SK-N-SH (cell line): ENCODE measurements around the gene RABGAP1L. TPM values are rescaled to one million over a fixed set of nuclear protein-coding genes. Genes with fewer than 3 reads are reported as not detected.

ENCODE experiments used
- CTCF ChIA-PET: fragments of 300-600, 350-600 bp; formaldehyde crosslinking; extraction: SDS; loops from one replicate; lab custom pipeline; 2021; lab: Yijun Ruan, JAX
- POLR2A ChIA-PET: fragments of 350-600 bp; sonication (Branson Sonifier 250); formaldehyde crosslinking; extraction: SDS; loops from one replicate; lab custom pipeline; 2020; ENCODE audit warnings: antibody characterized with exemption, inconsistent platforms; lab: Yijun Ruan, JAX
- DNase-seq: peaks from one replicate; pipeline ENCODE4 v3.0.0; 2012
- H2AFZ ChIP-seq: fragments of 200-600 bp; sonication (generic); 2 replicates; pipeline ENCODE4 v1.8.1; 2016; ENCODE audit warnings: antibody characterized with exemption, mild to moderate bottlenecking, low read depth
- H3F3A ChIP-seq: fragments of 200-600 bp; sonication (generic); replicated peaks from 2 replicates; pipeline ENCODE3; 2016; ENCODE audit warnings: antibody characterized with exemption, mild to moderate bottlenecking; ENCODE audit not compliant: insufficient read depth
- H3K27ac ChIP-seq, 2 experiments: fragments of 200-500 bp in 1 of 2; fragments of 200-600 bp in 1 of 2; sonication (Bioruptor generic) in 1 of 2; sonication (generic), shearing (Covaris generic) in 1 of 2; 2 replicates each; pipeline versions ENCODE4 v1.5.1 to v1.6.1; 2014 to 2016; ENCODE audit warnings: low read depth in 2 of 2, inconsistent platforms in 1 of 2, low read length in 1 of 2, mild to moderate bottlenecking in 1 of 2, mixed read lengths in 1 of 2
- H3K27me3 ChIP-seq: fragments of 200-600 bp; sonication (generic), shearing (Covaris generic); 2 replicates; pipeline ENCODE4 v1.6.1; 2016; ENCODE audit warnings: mixed run types; ENCODE audit not compliant: insufficient read depth
- H3K36me3 ChIP-seq, 2 experiments: fragments of 200-500 bp in 1 of 2; fragments of 200-600 bp in 1 of 2; sonication (Bioruptor generic) in 1 of 2; sonication (generic) in 1 of 2; replicated peaks in 1 of 2; 2 replicates each; pipeline versions ENCODE3 to v1.5.1; 2014 to 2016; ENCODE audit warnings: low read length in 1 of 2, mild to moderate bottlenecking in 1 of 2; ENCODE audit not compliant: insufficient read depth in 2 of 2, control insufficient read depth in 1 of 2
- H3K4me1 ChIP-seq, 2 experiments: fragments of 200-500 bp in 1 of 2; fragments of 200-600 bp in 1 of 2; sonication (Bioruptor generic) in 1 of 2; sonication (generic), shearing (Covaris generic) in 1 of 2; 2 replicates each; pipeline versions ENCODE4 v1.5.1 to v1.6.1; 2014 to 2016; ENCODE audit warnings: low read depth in 1 of 2, low read length in 1 of 2, mixed run types in 1 of 2; ENCODE audit not compliant: insufficient read depth in 2 of 2, control insufficient read depth in 1 of 2
- H3K4me2 ChIP-seq: fragments of 200-600 bp; sonication (generic), shearing (Covaris generic); 2 replicates; pipeline ENCODE4 v1.6.1; 2017; ENCODE audit warnings: mixed run types
- H3K4me3 ChIP-seq, 2 experiments: fragments of 200-500 bp in 1 of 2; fragments of 200-600 bp in 1 of 2; sonication (Bioruptor generic) in 1 of 2; sonication (generic), shearing (Covaris generic) in 1 of 2; 2 replicates each; pipeline versions ENCODE4 v1.5.1 to v1.8.1; 2014 to 2016; ENCODE audit warnings: low read depth in 2 of 2, inconsistent platforms in 1 of 2, low read length in 1 of 2, mild to moderate bottlenecking in 1 of 2, mixed read lengths in 1 of 2, moderate library complexity in 1 of 2
- H3K79me2 ChIP-seq: fragments of 200-600 bp; sonication (generic); 2 replicates; pipeline ENCODE4 v1.8.1; 2017; ENCODE audit warnings: mild to moderate bottlenecking; ENCODE audit not compliant: insufficient read depth
- H3K9ac ChIP-seq: fragments of 200-600 bp; sonication (generic); 2 replicates; pipeline ENCODE4 v1.6.1; 2017; ENCODE audit warnings: mixed run types
- H3K9me2 ChIP-seq: fragments of 200-600 bp; sonication (generic); 2 replicates; pipeline ENCODE4 v1.6.1; 2017; ENCODE audit warnings: mixed run types
- H3K9me3 ChIP-seq: fragments of 200-600 bp; sonication (generic); 2 replicates; pipeline ENCODE4 v1.6.1; 2017; ENCODE audit warnings: mixed run types, mild to moderate bottlenecking, moderate library complexity
- H4K20me1 ChIP-seq: fragments of 200-600 bp; sonication (generic); 2 replicates; pipeline ENCODE4 v1.6.1; 2017; ENCODE audit warnings: mild to moderate bottlenecking, mixed run types; ENCODE audit not compliant: insufficient read depth
- EZH2phosphoT487 ChIP-seq: fragments of 200-600 bp; sonication (generic); IDR thresholded peaks from 2 replicates; pipeline ENCODE4 v1.6.1; 2017; ENCODE audit warnings: low read depth, mixed run types, mild to moderate bottlenecking, antibody characterized with exemption, moderate library complexity, borderline replicate concordance
- NRF1 ChIP-seq: IDR thresholded peaks from 2 replicates; pipeline ENCODE4 v1.6.1; 2012; ENCODE audit warnings: low read depth, mild to moderate bottlenecking, low read length
- RAD21 ChIP-seq: IDR thresholded peaks from 2 replicates; pipeline ENCODE4 v1.6.1; 2012; ENCODE audit warnings: mild to moderate bottlenecking, low read length
- RFX5 ChIP-seq: IDR thresholded peaks from 2 replicates; pipeline ENCODE4 v1.6.1; 2012; ENCODE audit warnings: mild to moderate bottlenecking, improper control_type of control experiment, low read length
- SIN3A ChIP-seq: IDR thresholded peaks from 2 replicates; pipeline ENCODE4 v1.6.1; 2012; ENCODE audit warnings: low read depth, mild to moderate bottlenecking, low read length, moderate library complexity, borderline replicate concordance
- TCF12 ChIP-seq: IDR thresholded peaks from 2 replicates; pipeline ENCODE4 v1.4.0; 2012
- WGBS: methylation state at CpG from one replicate; pipeline ENCODE4 v1.1.6; 2017; ENCODE audit warnings: low lambda C conversion rate; 5-methylcytosine and 5-hydroxymethylcytosine counted together
- polyA plus RNA-seq, 3 experiments: library from polyadenylated mRNA; depleted of rRNA; stranded (reverse); fragments of >200 nt; gene quantifications; 2 replicates each; pipeline ENCODE4 v1.2.3, GENCODE V29; 2012
- TF ChIP-seq, protein P1 (sequence below): fragments of 150-350 bp; IDR thresholded peaks from 2 replicates; pipeline ENCODE4 v1.6.1; 2017; ENCODE audit warnings: antibody characterized with exemption, low read length, low read depth, borderline replicate concordance
- TF ChIP-seq, protein P2 (sequence below): IDR thresholded peaks from 2 replicates; pipeline ENCODE4; 2012
- TF ChIP-seq, protein P3 (sequence below): IDR thresholded peaks from 2 replicates; pipeline ENCODE4 v1.4.0; 2012; ENCODE audit warnings: low read depth, borderline replicate concordance

The RABGAP1L gene
- polyA plus RNA-seq, 1 of the 3 experiments (the other 2 are of a cell fraction): 7.2 TPM

DNA sequence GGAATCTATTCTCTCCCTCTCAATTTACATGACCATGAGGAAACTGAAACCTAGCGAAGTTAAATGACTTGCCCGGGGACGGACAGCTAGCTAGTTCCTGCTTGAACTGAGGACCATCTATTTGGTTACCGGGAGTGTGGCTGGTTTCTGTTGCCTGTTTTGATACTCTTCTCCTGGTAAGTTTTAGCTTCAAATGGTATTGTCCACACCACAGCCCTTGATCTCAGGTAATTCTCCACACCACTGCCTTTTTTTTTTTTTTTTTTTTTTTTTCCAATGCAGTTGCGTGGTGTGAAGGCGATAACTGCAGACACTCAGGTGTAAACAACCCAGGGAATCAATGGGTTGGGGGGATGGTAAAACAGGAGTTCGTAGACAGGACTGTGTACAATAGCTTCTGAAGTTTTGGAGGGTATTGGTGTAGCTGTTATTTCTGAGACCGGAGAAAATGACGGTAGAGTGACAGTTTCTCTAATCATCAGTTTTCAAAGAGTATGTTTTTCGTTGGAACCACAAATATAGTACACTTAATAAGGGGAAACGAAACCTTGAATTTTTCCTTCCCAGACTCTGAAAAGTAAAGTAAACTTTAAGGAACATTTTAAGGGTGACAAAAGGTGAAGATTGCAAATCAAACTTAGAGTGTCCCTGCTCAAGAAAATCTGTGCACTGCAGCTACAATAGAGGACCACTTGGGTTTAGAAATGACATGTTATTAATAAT lies 715.2 kb downstream of the RABGAP1L start:
- no peaks in the 10 kb centered on the region for H3K9me3 ChIP-seq
- H3K4me3 ChIP-seq: no peak overlapping the region
- ChIA-PET CTCF (interaction anchor here (1.1 kb wide), 1 partner anchor 9 kb away, joined by 3 read pairs; no protein-coding TSS in a partner anchor), POLR2A (no interaction called here)
- H3K36me3 ChIP-seq: no peaks in the 10 kb centered on the region
- H3K27ac ChIP-seq: no peak overlapping the region
- H3K27me3 ChIP-seq: no peaks in the 10 kb centered on the region
- DNase-seq: no peak
- no peak overlapping the region for H3K9ac ChIP-seq
- no peaks in the 10 kb centered on the region for H3F3A ChIP-seq
- H3K4me1 ChIP-seq: no peaks in the 10 kb centered on the region
- H2AFZ ChIP-seq: no peak overlapping the region
- H3K9me2 ChIP-seq: no peaks in the 10 kb centered on the region
- WGBS: 86% methylated on average over 11 of the region's 11 CpGs
- no peaks in the 10 kb centered on the region for H3K79me2 ChIP-seq
- no peaks in the 10 kb centered on the region for H4K20me1 ChIP-seq
- TF ChIP-seq RAD21: no peak
- TF ChIP-seq, protein P1, sequence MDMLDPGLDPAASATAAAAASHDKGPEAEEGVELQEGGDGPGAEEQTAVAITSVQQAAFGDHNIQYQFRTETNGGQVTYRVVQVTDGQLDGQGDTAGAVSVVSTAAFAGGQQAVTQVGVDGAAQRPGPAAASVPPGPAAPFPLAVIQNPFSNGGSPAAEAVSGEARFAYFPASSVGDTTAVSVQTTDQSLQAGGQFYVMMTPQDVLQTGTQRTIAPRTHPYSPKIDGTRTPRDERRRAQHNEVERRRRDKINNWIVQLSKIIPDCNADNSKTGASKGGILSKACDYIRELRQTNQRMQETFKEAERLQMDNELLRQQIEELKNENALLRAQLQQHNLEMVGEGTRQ: no peak
- no peak for TF ChIP-seq TCF12
- TF ChIP-seq SIN3A: no peak
- TF ChIP-seq, protein P2, sequence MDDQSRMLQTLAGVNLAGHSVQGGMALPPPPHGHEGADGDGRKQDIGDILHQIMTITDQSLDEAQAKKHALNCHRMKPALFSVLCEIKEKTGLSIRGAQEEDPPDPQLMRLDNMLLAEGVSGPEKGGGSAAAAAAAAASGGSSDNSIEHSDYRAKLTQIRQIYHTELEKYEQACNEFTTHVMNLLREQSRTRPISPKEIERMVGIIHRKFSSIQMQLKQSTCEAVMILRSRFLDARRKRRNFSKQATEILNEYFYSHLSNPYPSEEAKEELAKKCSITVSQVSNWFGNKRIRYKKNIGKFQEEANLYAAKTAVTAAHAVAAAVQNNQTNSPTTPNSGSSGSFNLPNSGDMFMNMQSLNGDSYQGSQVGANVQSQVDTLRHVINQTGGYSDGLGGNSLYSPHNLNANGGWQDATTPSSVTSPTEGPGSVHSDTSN: no peak
- TF ChIP-seq, all 33 proteins: peak for 0
- no peak overlapping the region for H3K4me2 ChIP-seq

DNA sequence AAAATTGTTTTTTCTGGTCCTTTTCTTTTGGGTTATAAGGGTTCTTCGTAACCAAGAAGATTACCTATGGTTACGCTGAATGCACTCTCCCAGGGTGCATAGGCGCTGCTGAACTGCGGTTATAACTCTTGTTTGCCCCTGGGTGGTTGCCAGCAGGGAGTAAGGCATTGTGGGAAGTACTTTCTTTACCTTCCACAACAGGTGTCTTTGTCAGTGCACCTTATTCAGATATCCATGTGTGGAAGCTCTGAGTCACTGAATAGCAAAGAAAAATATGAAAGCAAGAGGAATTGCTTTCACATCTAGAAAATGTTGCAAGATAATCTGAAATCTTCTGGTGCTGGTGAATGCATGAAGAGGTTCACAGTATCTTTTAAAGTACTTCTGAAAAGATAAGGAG lies 716.0 kb downstream of the RABGAP1L start:
- H3K27ac ChIP-seq: no peak overlapping the region
- no peak overlapping the region for H2AFZ ChIP-seq
- DNase-seq: no peak
- no peaks in the 10 kb centered on the region for H4K20me1 ChIP-seq
- H3K4me2 ChIP-seq: no peak overlapping the region
- 91% methylated on average over 4 of the region's 4 CpGs for WGBS
- H3K79me2 ChIP-seq: no peaks in the 10 kb centered on the region
- H3K4me1 ChIP-seq: no peaks in the 10 kb centered on the region
- POLR2A ChIA-PET: no interaction called here
- CTCF ChIA-PET: interaction anchor here (1.1 kb wide), 1 partner anchor 10 kb away, joined by 3 read pairs; no protein-coding TSS in a partner anchor
- no peaks in the 10 kb centered on the region for H3K9me3 ChIP-seq
- H3F3A ChIP-seq: no peaks in the 10 kb centered on the region
- H3K9ac ChIP-seq: no peak overlapping the region
- H3K27me3 ChIP-seq: no peaks in the 10 kb centered on the region
- no peak overlapping the region for H3K4me3 ChIP-seq
- H3K36me3 ChIP-seq: no peaks in the 10 kb centered on the region
- TF ChIP-seq EZH2phosphoT487: no peak
- no peak for TF ChIP-seq RFX5
- TF ChIP-seq NRF1: no peak
- TF ChIP-seq, protein P3, sequence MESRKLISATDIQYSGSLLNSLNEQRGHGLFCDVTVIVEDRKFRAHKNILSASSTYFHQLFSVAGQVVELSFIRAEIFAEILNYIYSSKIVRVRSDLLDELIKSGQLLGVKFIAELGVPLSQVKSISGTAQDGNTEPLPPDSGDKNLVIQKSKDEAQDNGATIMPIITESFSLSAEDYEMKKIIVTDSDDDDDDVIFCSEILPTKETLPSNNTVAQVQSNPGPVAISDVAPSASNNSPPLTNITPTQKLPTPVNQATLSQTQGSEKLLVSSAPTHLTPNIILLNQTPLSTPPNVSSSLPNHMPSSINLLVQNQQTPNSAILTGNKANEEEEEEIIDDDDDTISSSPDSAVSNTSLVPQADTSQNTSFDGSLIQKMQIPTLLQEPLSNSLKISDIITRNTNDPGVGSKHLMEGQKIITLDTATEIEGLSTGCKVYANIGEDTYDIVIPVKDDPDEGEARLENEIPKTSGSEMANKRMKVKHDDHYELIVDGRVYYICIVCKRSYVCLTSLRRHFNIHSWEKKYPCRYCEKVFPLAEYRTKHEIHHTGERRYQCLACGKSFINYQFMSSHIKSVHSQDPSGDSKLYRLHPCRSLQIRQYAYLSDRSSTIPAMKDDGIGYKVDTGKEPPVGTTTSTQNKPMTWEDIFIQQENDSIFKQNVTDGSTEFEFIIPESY: no peak
- no peaks in the 10 kb centered on the region for H3K9me2 ChIP-seq
